ENCODE results near the gene MBD3L2B.

Gene MBD3L2B

DNA sequence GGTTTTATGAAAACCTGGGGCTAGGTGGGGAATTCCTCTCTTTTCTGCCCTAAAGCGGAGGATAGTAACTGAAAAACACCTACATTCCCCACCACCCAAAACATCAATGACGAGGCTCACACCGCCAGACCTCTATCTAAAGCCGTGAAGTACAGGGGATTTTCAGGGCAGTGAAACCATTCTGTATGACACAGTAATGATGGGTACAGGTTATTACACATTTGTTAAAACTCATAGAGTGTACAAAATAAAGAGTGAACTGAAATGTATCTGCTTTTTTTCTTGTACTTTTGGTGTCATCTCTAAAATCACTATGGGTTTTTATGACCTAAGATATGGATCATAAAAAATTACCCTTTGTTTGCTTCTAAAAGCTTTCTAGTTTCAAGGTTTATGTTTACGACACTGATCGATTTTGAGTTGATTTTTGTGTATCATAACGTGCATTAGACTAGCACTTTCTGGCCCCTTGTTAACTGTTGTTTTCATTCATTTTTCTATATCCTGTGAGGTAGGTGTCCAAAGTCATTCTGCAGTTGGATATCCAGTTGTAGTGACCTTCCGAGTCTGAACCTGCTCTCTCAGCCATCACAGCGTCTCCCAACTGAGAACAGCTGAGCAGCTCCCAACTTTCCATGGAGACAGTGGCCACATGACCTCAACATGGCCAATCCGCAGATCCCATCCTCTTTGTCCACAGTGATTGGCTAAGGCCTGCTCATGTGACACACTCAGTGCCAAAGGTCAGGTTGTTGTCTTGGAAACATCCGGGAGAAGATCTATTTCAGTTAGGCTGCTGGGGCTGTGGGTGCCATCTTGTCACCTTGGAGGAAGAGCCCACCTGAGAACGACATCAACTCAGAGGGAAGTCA is 10.3 kb downstream of the MBD3L2B start:
- DNase-seq, result no peak

DNA sequence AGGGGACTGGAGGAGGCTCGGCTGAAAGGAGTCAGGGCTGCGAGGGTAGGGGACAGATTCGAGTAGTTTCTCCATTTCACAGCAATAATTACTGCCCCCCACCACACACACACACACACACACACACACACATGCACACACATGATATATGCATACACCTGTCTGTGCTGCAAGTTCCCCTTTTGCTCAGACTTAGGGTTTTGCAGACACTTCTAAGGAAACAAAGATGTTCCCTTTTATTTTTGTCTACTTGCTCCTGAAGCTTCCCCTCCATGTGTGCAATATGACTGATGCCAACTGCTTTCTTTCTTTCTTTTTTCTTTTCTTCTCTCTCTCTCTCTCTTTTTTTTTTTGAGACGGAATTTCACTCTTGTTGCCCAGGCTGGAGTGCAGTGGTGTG is 13.4 kb downstream of the MBD3L2B start:
- DNase-seq, result no peak

DNA sequence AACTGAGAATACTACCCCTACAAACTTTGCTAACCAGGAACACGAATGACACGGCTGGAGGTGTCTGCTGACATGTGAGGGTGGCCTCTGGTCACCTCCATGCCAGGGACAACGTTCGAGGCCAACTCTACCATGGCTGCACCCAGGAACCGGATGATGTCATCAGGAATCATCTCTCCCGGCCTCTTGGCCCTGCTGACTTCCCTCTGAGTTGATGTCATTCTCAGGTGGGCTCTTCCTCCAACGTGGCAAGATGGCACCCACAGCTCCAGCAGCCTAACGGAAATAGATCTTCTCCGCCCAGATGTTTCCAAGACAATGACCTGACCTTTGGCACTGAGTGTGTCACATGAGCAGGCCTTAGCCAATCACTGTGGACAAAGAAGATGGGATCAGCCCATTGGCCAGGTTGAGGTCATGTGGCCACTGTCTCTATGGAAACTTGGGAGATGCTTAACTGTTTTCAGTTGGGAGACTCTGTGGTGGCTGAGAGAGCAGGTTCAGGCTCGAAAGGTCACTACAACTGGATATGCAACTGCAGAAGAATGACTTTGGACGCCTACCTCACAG is 15.0 kb downstream of the MBD3L2B start:
- no peak for DNase-seq

DNA sequence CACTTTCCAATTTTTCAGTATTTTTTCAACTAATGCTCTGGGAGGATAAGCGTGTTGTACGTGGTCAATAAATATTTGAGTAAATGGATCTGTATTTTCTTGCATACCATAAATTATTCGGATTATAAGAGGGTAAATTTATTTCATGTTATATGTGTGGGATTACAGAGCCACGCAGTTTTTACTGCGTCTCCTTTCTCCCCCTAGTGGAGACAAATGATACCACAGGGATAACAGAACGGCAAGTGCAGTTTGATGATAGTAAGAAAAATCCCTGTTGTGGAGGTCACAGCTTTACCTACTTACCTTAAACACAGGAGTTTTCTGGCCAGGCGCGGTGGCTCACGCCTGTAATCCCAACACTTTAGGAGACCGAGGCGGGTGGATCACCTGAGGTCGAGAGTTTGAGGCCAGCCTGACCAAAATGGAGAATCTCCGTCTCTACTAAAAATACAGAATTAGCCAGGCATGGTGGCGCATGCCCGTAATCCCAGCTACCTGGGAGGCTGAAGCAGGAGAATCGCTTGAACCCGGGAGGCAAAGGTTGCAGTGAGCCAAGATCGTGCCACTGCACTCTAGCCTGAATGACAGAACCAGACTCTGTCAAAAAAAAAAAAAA is 16.8 kb downstream of the MBD3L2B start:
- DNase-seq, result peak in 1 of 2 donors; percentile 16

DNA sequence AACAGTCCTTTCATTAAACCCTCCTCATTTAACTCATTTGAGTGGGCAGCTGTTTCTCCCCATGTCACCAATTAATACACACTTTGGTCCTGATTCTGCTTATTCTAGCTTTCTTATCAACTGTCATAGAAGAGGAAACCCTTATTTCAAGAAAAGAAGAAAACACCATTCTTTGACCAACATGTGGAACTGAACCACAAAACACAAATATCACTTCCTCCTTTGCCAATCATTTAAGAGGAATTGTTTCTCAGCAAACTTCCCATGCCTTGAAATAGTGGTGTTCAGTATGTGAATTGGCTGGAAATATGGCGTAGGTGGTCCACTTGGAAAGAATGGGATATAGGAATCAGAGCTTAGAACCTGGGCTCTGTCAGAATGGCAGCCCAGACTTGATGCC is 20.4 kb downstream of the MBD3L2B start:
- DNase-seq, result no peak

DNA sequence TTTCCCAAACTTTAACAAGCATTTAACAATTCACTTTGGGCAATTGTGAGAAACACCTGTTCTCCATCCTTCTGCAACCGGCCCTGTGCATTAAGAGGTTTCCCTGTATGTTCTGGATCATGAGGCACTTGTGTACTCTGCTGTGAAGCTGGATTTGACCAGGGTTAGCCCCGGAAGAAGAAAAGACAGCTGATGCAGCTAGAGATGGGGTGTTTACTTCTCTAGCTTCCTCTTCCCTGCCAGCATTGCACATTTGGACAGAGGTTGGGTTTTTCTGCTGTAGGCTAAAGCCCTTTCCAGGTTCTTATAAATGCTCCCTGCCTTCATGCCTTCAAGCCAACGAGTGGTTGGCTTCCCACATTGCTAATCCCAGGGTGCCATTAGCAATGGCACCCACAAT is 20.9 kb downstream of the MBD3L2B start:
- no peak for DNase-seq

DNA sequence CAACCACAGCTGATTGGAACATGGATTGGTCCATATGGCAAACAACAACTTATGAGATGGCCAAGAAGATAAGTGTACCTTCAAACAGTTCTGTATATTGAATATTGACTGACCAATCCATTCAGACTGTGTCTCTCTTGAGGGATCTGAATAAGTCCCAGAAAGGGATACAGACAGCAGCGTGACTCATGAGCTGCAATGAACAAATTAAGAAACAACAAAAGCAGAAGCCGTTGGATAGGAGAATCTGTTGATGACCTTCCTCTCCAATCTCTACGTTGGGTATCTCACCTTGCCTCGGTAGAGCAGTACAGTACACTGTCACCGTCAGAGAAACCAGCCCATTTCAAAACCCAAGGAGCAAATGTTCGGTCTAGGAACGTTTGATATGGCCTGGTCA is 21.3 kb downstream of the MBD3L2B start:
- no peak for DNase-seq

DNA sequence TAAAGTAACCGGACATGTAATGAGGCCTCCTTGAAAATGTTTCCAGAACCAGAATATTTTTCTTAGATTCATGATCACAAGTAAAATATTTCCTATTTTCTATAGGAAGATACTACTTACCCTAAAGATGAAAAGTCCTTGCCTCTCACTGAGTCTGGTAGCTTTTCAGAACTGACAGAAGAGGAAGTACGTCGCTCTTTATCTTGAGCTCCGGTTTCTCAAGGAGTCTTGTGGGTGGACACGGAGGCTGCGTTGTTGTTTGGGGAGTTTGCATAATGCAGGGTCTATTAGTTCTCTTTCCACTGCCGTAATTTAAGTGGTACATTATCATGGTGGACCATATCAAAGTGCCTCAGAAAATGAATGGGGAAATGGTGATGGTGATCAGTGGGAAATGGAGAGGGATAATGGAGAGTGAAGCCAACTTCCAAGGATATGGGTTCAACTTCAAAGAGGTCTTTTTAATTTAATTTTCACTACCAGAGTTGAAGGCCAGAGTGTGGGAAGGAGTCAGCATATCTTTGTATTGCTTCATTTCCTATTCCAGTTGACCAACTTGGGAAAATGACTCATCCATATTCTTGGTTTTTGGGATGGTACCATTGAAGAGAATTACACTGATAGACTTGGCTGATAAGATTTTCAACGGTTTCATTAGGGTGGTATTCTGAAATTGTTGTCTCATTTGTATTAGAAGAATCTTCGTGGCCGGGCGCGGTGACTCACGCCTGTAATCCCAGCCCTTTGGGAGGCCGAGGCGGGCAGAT is 23.4 kb downstream of the MBD3L2B start:
- peak in 1 of 2 donors; percentile 5 for DNase-seq

DNA sequence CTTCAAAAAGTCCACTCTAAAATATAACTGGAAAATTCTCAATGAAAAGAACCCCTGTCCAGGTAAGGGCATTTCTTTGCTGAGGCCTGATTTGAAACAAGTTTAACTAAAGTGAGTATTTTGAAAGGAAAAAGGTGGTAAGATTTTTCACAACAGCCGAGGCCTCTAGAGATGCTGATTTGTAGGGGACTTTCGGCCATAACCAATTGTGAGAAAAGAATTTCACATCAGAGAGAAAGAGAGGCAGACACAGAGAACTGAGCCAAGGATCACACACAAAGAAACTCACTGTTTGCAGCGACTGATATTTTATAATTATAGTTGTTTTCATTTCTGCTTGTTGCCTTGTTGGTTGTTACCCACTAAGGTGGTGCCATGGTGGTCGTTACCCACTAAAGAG is 24.4 kb downstream of the MBD3L2B start:
- no peak for DNase-seq

DNA sequence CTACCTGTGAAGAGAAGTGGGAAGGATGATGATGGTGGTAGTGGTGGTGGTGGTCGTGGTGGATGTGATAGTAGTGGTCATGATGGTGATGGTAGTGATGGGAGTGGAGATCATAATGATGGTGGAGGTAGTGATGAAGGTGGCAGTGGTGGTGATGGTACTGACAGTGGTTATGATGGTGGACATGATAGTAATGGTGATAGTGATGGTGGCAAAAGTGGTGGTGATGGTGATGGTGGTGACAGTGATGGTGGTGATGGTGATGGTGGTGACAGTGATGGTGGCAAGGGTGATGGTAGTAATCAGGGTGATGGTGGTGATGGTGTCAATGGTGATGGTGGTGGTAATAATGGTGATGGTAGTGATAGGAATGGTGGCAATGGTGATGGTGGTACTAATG is 26.2 kb downstream of the MBD3L2B start:
- DNase-seq, result no peak

DNA sequence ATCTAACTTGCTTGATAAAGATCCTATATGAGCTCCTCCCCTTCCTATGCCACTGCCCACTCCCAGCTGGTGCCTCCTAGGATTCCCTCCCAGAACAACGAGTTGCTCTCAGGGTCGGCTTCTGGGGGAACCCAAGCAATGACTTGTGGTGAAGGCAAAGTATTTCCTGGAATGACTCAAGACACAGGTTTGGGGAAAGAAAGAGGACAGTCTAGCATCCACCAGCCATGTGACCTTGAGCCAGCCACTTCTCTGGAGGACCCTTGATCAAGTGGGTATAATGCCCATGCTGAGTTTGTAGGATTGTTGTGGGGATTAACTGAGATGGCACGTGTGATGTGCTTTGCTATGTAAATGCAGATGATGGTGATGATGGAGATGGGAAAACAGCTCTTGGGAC is 33.0 kb downstream of the MBD3L2B start:
- DNase-seq, result no peak

DNA sequence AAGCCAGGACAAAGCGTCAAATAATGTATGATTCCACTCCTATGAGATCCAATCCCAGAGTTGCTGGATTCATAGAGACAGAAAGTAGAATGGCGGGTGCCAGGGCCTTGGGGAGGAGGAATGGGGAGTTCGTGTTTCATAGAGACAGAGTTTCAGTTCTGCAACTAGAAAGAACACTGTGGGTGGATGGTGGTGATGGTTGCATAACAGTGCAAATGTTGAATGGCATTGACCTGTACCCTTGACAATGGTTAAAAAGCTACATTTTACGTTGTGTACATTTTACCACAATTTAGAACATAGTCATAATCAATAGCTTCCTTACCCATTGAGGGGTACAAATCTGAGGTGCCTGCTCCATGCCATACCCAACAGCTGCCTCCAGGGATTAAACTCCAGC is 33.4 kb downstream of the MBD3L2B start:
- DNase-seq, result no peak

DNA sequence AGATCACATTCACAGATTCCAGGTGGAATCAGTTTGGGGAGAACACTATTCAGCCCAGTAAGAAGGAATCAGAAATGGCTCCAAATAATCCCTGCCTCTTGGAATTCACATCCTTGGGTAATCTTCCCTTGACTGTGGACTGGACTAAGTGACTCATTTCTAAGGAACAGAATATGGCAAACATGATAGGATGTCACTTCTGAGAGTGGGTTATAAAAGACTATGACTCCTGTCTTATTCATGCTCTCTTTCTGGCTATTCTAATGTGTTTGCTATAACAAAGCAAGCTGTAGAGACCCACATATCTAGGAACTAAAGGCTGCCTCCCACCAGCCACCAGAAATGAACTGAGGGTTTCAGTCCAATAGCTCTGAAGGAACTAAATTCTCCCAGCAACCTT is 37.8 kb downstream of the MBD3L2B start:
- no peak for DNase-seq

DNA sequence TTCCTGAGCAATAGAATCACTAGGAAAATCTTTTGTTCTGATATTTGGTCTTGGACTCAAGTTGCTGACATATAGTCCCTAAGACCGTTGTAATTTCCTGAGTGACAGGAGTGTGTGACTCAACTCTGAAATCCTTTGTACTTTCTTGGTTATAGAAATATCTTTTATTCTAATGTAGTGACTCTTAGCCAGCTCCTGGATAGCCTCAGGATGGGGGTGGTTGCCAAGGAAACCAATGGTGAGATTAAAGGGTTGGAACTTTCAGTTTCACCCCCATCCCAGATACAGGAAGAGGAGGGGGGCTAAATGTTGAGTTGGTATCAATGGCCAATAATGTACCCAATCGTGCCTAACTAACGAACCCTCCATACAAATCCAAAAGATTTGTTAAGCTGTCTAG is 41.8 kb downstream of the MBD3L2B start:
- no peak for DNase-seq

DNA sequence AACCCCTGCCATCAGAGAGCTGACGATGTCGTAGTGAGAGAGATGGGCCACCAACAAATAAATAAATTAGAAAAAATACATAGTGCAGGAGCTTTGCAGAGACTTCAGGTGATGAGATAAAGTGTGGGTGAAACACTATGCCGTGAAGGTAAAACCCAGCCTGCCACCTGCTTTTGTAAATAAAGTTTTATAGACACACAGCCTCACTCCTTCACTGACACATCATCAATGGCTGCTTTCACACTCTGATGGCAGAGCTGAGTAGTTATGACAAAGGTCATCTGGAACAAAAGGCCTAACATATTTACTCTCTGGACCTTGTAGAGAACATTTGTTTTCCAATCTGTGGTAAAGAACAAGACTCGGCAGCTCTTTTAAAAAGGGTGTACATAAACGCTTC is 45.0 kb downstream of the MBD3L2B start:
- no peak for DNase-seq

DNA sequence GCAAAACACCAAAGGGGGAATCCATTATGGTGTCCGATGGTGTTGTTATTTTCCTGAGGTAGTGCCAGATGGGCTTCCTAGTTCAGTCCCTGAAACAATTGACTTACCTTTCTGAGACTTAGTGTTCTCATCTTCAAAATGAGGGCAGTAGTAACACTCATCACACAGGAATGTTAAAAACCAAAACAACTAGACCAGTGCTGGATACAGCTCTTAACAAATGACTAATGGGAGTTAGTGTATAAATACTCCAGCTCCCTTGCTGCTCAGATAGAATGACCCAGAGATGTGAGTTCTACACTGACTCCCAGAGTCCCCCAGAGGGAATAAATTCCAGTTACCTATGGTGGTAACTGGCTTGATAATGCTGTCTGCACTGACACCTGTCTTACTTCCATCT is 49.9 kb downstream of the MBD3L2B start:
- no peak for DNase-seq

DNA sequence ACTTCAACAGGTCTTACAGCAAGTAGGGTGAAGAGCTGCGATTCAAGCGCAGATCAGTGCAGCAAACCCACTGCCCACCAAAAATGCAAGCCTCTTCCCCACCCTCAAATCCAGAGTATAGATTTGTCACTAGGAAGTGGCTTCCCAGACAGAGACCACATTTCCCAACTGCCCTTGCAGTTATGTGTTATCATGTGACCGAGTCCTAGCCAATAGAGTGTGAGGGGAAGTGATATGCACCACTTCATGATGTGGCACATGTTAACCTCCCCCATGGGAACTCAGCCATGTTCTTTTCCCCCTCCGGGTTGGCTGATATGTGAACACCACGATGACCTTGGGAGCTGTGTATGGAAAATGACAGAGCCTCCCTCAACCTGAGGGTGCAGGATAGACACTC is 50.8 kb downstream of the MBD3L2B start:
- DNase-seq, result peak; percentile 24 to 50

DNA sequence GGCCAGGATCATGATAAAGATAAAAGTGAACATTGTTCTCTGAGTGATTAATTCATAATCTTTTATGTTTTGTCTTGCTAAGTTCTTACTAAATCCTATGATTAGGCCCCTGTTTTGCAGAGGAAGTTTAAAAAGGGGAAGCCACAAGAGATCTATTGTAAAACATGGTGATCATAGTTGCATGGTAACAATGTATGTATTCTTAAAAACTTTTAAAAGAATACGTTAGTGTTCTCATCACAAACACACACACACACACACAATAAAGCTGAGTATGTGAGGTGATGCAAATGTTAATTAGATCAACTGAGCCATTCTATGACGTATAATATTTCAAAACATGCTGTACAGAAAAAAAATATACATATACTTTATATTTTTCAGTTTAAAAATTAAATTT is 51.2 kb downstream of the MBD3L2B start:
- DNase-seq, result no peak

DNA sequence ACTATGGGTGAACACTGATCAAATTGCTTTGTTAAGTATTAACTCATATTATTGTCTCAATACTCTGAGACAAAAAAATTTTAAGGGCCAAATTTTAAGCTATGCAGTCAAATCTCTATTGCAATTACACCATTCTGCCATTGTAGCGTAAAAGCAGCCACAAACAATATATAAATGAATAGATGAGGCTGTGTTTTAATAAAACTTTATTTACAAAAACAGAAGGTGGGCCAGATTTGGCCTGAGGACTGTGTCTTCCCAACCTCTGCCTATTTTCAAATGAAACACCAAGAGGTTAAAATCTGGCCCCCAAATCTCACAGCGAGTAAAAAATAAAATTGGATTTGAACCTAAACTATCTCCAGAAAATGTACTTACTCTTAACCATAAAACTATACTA is 51.7 kb downstream of the MBD3L2B start:
- no peak for DNase-seq
